Right lobe of liver (tissue), 6 donors: ENCODE results near the gene MICU1. TPM values are rescaled to one million over a fixed set of nuclear protein-coding genes. Genes with fewer than 3 reads are reported as not detected.

Experiments used
- ATAC-seq, 4 donors: fragments of 200-7000 bp; cut with Tn5 transposase; one replicate each; pipeline ENCODE4 v1.9.1; 2020; ENCODE audit warnings: mild to moderate bottlenecking in 4 of 4, moderate library complexity in 4 of 4
- DNase-seq, 3 donors: peaks; one replicate each; pipeline ENCODE4 v3.0.0-alpha.2; 2020
- H3K27ac ChIP-seq, 3 donors: fragments of 200-600 bp; one replicate each; pipeline ENCODE4 v1.8.0; 2022
- H3K27me3 ChIP-seq, 2 donors: fragments of 200-600 bp; one replicate each; pipeline ENCODE4 v1.8.0; 2022
- H3K36me3 ChIP-seq, 4 donors: fragments of 200-600 bp; sonication (generic) in 1 of 4; one replicate each; pipeline versions ENCODE4 v1.5.1 to v1.8.0; 2017 to 2022; ENCODE audit warnings: control low read depth in 1 of 4
- H3K4me1 ChIP-seq, 4 donors: fragments of 200-600 bp; sonication (generic) in 1 of 4; one replicate each; pipeline versions ENCODE4 v1.5.1 to v1.8.0; 2017 to 2022; ENCODE audit warnings: control low read depth in 1 of 4
- H3K4me3 ChIP-seq, 3 donors: fragments of 200-600 bp; one replicate each; pipeline ENCODE4 v1.8.0; 2022
- H3K9me3 ChIP-seq, 4 donors: fragments of 200-600 bp; sonication (generic) in 1 of 4; one replicate each; pipeline versions ENCODE4 v1.5.1 to v1.8.0; 2017 to 2022; ENCODE audit warnings: control low read depth in 1 of 4
- CTCF ChIP-seq, 4 donors: fragments of 200-600 bp in 3 of 4; fragments of 450-650 bp in 1 of 4; IDR thresholded peaks; one replicate each; pipeline versions ENCODE4 v1.5.1 to v1.8.0; 2016 to 2022; ENCODE audit warnings: antibody characterized with exemption in 4 of 4, mild to moderate bottlenecking in 2 of 4
- POLR2A ChIP-seq: fragments of 450-650 bp; IDR thresholded peaks from one replicate; pipeline ENCODE4 v1.6.1; 2017; ENCODE audit warnings: antibody characterized with exemption, mild to moderate bottlenecking
- WGBS: methylation state at CpG from one replicate; pipeline ENCODE4 v1.1.6; 2018; ENCODE audit warnings: low coverage, low lambda C conversion rate; ENCODE audit not compliant: insufficient coverage; ENCODE audit errors: missing lambda C conversion rate; 5-methylcytosine and 5-hydroxymethylcytosine counted together
- intact Hi-C, 2 donors: fragments of 100-400 bp; cut with DNase I; formaldehyde crosslinking; loops; one replicate each; pipeline versions ENCODE4 v1.11.2 to v1.14.1; 2022
- total RNA-seq, 6 experiments: library from RNA; depleted of rRNA in 2 of 6; stranded (reverse); fragments of >200 nt in 2 of 6; fragmentation: NEBNext Ultra II Directional in 3 of 6; extraction: Animal tissue kit (Norgen Biotek cat#: 25700) in 3 of 6; gene quantifications; one replicate each; pipeline versions ENCODE4 v1.1.0 to v1.2.4, GENCODE V29; 2016 to 2023
- donor health status: DM: no; HTN: yes; CAD: no.
- donor health status: DM: no; HTN: no; CAD: no.
- donor health status: DM: no; HTN: no; CAD: no.
- donor health status: DM: no; HTN: yes; CAD: no.
- donor health status: DM: no; HTN: yes; CAD: no.

MICU1 gene
- total RNA-seq, 6 experiments from 2014 or later = 25.3 to 55.3 (median 38.2) TPM

DNA sequence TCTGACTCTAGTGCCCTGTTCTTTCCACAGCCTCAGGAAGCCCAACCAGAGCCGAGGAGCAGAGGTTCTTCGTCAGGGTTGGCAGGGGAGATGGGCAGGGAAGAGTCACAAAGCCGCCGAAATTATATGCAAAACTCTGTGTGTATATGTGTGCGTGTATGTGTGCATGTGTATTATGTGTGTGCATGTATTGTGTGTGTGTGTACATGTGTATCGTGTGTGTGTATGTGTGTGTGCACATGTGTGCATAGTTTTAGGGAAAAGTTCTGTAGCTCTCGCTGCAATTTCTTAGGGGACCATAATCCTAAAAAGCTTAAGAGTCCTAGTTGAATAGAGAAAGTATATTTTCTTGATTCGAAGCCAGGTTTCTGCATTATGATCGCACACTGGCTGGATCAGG, 288.2 kb downstream of the MICU1 start:
- DNase-seq (no peak), ATAC-seq (no peak)
- H3K4me1 ChIP-seq = peaks cover 0 to 42% (median 29%) of the 10 kb centered on the region in 4 donors
- H3K27ac ChIP-seq = peak overlapping the region in 1 of 3 donors; percentile 97
- WGBS = 80% methylated on average over 6 of the region's 9 CpGs
- no peaks in the 10 kb centered on the region for H3K27me3 ChIP-seq
- intact Hi-C loops = loop anchor here in 1 of 2 donors (10.0 kb wide), 1 partner anchor 213 kb away; no protein-coding TSS in a partner anchor
- peaks cover 0 to 28% (median 7%) of the 10 kb centered on the region in 4 donors for H3K36me3 ChIP-seq
- no peak for TF ChIP-seq POLR2A
- no peak for TF ChIP-seq CTCF (IDR thresholded peaks at IDR 0.05)
- no peak overlapping the region for H3K4me3 ChIP-seq
- H3K9me3 ChIP-seq = no peaks in the 10 kb centered on the region

- ATAC-seq (peak; percentile 50 to 66 (median 61)), DNase-seq (peak; percentile 89 to 94 (median 91))
- WGBS = 24% methylated on average over 2 of the region's 5 CpGs
- no peaks in the 10 kb centered on the region for H3K27me3 ChIP-seq
- TF ChIP-seq CTCF (IDR thresholded peaks at IDR 0.05) (peak; percentile 98 to 99 (median 98)), POLR2A (no peak)
- H3K4me1 ChIP-seq = peaks cover 0 to 48% (median 31%) of the 10 kb centered on the region in 4 donors
- intact Hi-C loops = loop anchor here in 1 of 2 donors (10.0 kb wide), 1 partner anchor 212 kb away; no protein-coding TSS in a partner anchor
- H3K4me3 ChIP-seq = no peak overlapping the region
- peak overlapping the region; percentile 90 to 97 (median 94) for H3K27ac ChIP-seq
- no peaks in the 10 kb centered on the region for H3K9me3 ChIP-seq
- peaks cover 0 to 26% (median 7%) of the 10 kb centered on the region in 4 donors for H3K36me3 ChIP-seq
Observed at GRCh38 chr10:72337039-72337629, 288.7 kb downstream of the MICU1 start.

DNA sequence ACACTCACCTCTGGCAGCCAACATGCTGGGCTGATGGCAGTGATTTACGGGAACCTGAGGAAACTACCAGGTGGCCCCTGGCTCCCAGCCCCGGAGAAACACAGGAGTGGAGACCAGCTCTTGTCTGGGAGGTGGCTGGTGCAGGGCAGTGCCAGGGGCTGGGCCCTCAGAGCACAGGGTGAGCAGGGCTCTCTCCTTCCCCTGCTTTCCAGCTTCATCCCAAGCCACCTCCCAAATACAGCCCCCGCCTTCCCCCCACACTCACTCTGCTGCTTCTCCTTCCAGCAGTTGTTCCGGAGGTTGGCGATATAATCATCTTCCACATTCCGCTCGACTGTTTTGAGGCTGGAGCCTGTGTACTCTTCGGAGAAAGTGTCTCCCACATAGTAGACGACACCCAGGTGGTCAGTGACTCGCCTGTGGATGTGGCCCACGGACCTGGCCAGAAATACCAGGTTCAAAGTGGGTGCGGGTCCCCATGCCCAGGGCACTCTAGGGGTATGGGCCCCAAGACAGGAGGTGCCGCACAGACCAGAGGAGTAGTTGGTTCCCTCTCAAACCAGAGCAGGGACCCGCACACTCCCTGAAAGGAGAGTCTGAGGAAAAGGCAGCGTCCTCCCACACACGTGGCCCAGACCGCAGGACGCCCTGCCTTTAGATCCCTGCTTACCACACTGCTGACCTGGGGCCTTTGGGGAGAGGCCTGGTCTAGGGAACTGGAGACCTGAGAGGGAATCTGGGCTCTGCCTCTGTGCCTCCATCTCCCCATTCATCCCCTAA, 289.4 kb downstream of the MICU1 start:
- H3K4me1 ChIP-seq = peaks cover 0 to 55% (median 35%) of the 10 kb centered on the region in 4 donors
- ATAC-seq = no peak
- no peaks in the 10 kb centered on the region for H3K9me3 ChIP-seq
- peak overlapping the region; percentile 90 to 97 (median 94) for H3K27ac ChIP-seq
- peaks cover 0 to 26% (median 7%) of the 10 kb centered on the region in 4 donors for H3K36me3 ChIP-seq
- 67% methylated on average over 5 of the region's 18 CpGs for WGBS
- TF ChIP-seq CTCF (IDR thresholded peaks at IDR 0.05) (no peak), POLR2A (no peak)
- no peak overlapping the region for H3K4me3 ChIP-seq
- intact Hi-C loops = loop anchor here in 1 of 2 donors (10.0 kb wide), 1 partner anchor 212 kb away; no protein-coding TSS in a partner anchor
- H3K27me3 ChIP-seq = no peaks in the 10 kb centered on the region
- DNase-seq = peak in 1 of 3 donors; percentile 36

GRCh38 chr10:72335394-72336258, 290.3 kb downstream of the MICU1 start:
- Histone ChIP-seq H3K9me3 (no peaks in the 10 kb centered on the region), H3K4me1 (peaks cover 0 to 62% (median 39%) of the 10 kb centered on the region in 4 donors), H3K27ac (peak overlapping the region; percentile 90 to 97 (median 94)), H3K27me3 (no peaks in the 10 kb centered on the region), H3K4me3 (no peak overlapping the region), H3K36me3 (peaks cover 0 to 20% (median 7%) of the 10 kb centered on the region in 4 donors)
- WGBS = 50% methylated on average over 2 of the region's 20 CpGs
- TF ChIP-seq CTCF (IDR thresholded peaks at IDR 0.05) (peak in 1 of 4 donors; percentile 8), POLR2A (no peak)
- DNase-seq (peak in 2 of 3 donors; percentile 75 to 82), ATAC-seq (peak; percentile 22 to 46 (median 27))
- intact Hi-C loops = loop anchor here in 1 of 2 donors (10.0 kb wide), 1 partner anchor 211 kb away; no protein-coding TSS in a partner anchor
